T-helper 2 cell (primary cell): ENCODE data around the gene PLA2G2F.

Experiments used
- DNase-seq, 5 experiments: peaks; one replicate each; pipeline versions ENCODE4 v3.0.0 to v3.0.0-alpha.2; 2012 to 2022

Gene PLA2G2F

GRCh38 chr1:20172033-20172590 lies 33.0 kb downstream of the PLA2G2F start:
- DNase-seq, result no peak

- no peak for DNase-seq
Observed at GRCh38 chr1:20174937-20175666, 36.0 kb downstream of the PLA2G2F start.

- DNase-seq, result no peak
Observed at GRCh38 chr1:20178634-20179370, 39.7 kb downstream of the PLA2G2F start.

GRCh38 chr1:20179371-20180128 lies 40.4 kb downstream of the PLA2G2F start:
- DNase-seq, result no peak

- DNase-seq, result no peak
Observed at GRCh38 chr1:20180129-20180843, 41.2 kb downstream of the PLA2G2F start.

- no peak for DNase-seq
Observed at GRCh38 chr1:20180844-20181207, 41.7 kb downstream of the PLA2G2F start.

GRCh38 chr1:20182415-20182814 lies 43.3 kb downstream of the PLA2G2F start:
- no peak for DNase-seq

GRCh38 chr1:20183035-20183434 lies 43.9 kb downstream of the PLA2G2F start:
- no peak for DNase-seq

GRCh38 chr1:20183616-20184271 lies 44.6 kb downstream of the PLA2G2F start:
- DNase-seq, result no peak

- peak in 1 of 5 experiments; percentile 8 for DNase-seq
Observed at GRCh38 chr1:20184481-20184900, 45.4 kb downstream of the PLA2G2F start.

GRCh38 chr1:20184997-20185833 lies 46.1 kb downstream of the PLA2G2F start:
- DNase-seq, result peak in 4 of 5 experiments; percentile 30 to 80 (median 64)

GRCh38 chr1:20185834-20186782 lies 47.0 kb downstream of the PLA2G2F start, which contains the start of the genes PLA2G2C and UBXN10:
TSS of gene PLA2G2C (minus strand) at chr1:20186518. CDS start at chr1:20177363, 9,155 bp downstream.
TSS of gene UBXN10 (plus strand) at chr1:20186096. CDS start at chr1:20190562, 4,466 bp downstream.
- peak in 4 of 5 experiments; percentile 12 to 72 (median 38) for DNase-seq

- peak in 2 of 5 experiments; percentile 35 to 75 for DNase-seq
Observed at GRCh38 chr1:20187103-20187812, 48.1 kb downstream of the PLA2G2F start.

- DNase-seq, result no peak
Observed at GRCh38 chr1:20187813-20188454, 48.8 kb downstream of the PLA2G2F start.

- no peak for DNase-seq
Observed at GRCh38 chr1:20188455-20188817, 49.3 kb downstream of the PLA2G2F start.

- DNase-seq, result no peak
Observed at GRCh38 chr1:20189664-20190063, 50.5 kb downstream of the PLA2G2F start.

- DNase-seq, result no peak
Observed at GRCh38 chr1:20190256-20191160, 51.4 kb downstream of the PLA2G2F start.
